Kidney (tissue), 14 donors: Measurements from ENCODE around the gene ALOX5. TPM values are rescaled to one million over a fixed set of nuclear protein-coding genes. Genes with fewer than 3 reads are reported as not detected.

Source experiments
- DNase-seq, 5 donors: peaks; one replicate each; pipeline ENCODE4 v3.0.0-alpha.2; 2013 to 2020
- FAIRE-seq: peaks from 2 replicates; lab custom pipeline; 2012; peaks lifted over from hg19 to GRCh38; lab: Jason Lieb, UNC
- H3K27ac ChIP-seq, 2 donors: one replicate each; pipeline ENCODE4 v1.7.0; 2013; ENCODE audit warnings: low read depth in 2 of 2, low read length in 2 of 2, inconsistent platforms in 1 of 2
- H3K27me3 ChIP-seq: one replicate; pipeline ENCODE4 v1.7.1; 2013; ENCODE audit warnings: low read length, inconsistent platforms; ENCODE audit not compliant: control insufficient read depth, insufficient read depth
- H3K36me3 ChIP-seq, 3 donors: one replicate each; pipeline versions ENCODE4 v1.7.0 to v1.7.1; 2013; ENCODE audit warnings: low read length in 3 of 3, control low read depth in 1 of 3, inconsistent platforms in 1 of 3; ENCODE audit not compliant: insufficient read depth in 3 of 3, control insufficient read depth in 2 of 3
- H3K4me1 ChIP-seq, 3 donors: one replicate each; pipeline versions ENCODE4 v1.7.0 to v1.7.1; 2013; ENCODE audit warnings: low read length in 3 of 3, inconsistent platforms in 1 of 3, low read depth in 1 of 3; ENCODE audit not compliant: control insufficient read depth in 2 of 3, insufficient read depth in 2 of 3
- H3K4me3 ChIP-seq, 3 donors: one replicate each; pipeline versions ENCODE4 v1.7.0 to v1.8.1; 2013; ENCODE audit warnings: low read length in 3 of 3, control low read depth in 1 of 3, inconsistent platforms in 1 of 3
- H3K9ac ChIP-seq, 3 donors: one replicate each; pipeline versions ENCODE4 v1.7.0 to v1.7.1; 2013; ENCODE audit warnings: low read length in 3 of 3, control low read depth in 1 of 3, inconsistent platforms in 1 of 3
- H3K9me3 ChIP-seq, 3 donors: one replicate each; pipeline versions ENCODE4 v1.7.0 to v1.7.1; 2013; ENCODE audit warnings: low read length in 3 of 3, control low read depth in 1 of 3, inconsistent platforms in 1 of 3; ENCODE audit not compliant: control insufficient read depth in 2 of 3, insufficient read depth in 1 of 3
- intact Hi-C: fragments of 100-400 bp; cut with DNase I; formaldehyde crosslinking; loops from one replicate; pipeline ENCODE4 v1.11.1; 2022
- polyA plus RNA-seq: library from polyadenylated mRNA; stranded (reverse); fragments of 350-450 nt; fragmentation: Illumina TruSeq; extraction: RNeasy Lipid Tissue Mini Kit (QIAGEN cat#74804); gene quantifications from one replicate; pipeline ENCODE4 v1.2.3, GENCODE V29; 2014; ENCODE audit warnings: low read depth, low replicate concordance; ENCODE audit not compliant: insufficient read depth
- total RNA-seq: library from RNA; stranded (reverse); fragmentation: NEBNext Ultra II Directional; extraction: Animal tissue kit (Norgen Biotek cat#: 25700); gene quantifications from one replicate; pipeline ENCODE4 v1.2.1, GENCODE V29; 2021
- TF ChIP-seq, protein P1 (sequence below): IDR thresholded peaks from 3 replicates; pipeline ENCODE4 v1.5.1; 2012; ENCODE audit warnings: mild to moderate bottlenecking, moderate library complexity, borderline replicate concordance; ENCODE audit not compliant: insufficient read depth; ENCODE audit errors: extremely low read depth
- donor health status: control.
- donor health status: control.
- donor health status: control.
- donor health status: control.
- donor health status: control.
- donor health status: DM: yes; HTN: yes; CAD: no.
- donor health status: Normal renal cell carcinoma (clear cell type).

ALOX5 gene
- total and polyA plus RNA-seq, 2 donors from 2014 or later: 2.5 to 58.1 TPM

DNA sequence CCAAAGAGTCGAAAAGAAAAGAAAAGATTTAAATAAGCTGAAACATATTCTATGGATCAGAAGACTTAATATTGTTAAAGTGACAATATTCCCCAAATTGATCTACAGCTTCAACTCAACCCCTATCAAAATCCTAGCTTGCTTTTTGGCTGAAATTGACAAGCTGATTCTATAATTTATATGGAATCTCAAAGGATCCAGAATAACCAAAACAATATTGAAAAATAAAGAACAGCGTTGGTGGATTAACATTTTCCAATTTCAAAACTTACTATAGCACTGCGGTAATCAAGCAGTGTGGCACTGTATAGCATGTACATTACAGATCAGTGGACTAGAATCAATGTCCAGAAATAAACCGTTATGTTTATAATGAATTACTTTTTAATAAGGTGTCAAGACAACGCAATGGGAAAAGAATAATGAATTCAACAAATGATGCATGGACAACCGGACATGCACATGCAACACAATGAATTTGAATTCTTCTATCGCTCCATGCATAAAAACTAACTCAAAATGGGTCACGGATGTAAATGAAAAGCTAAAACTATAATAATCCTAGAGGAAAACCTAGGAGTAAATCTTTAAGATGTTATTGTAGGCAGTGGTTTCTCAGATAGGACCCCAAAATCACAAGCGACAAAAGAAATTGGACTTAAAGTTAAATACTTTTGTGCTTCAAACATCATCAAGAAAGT is 1.6 kb upstream of the ALOX5 start:
- H3K4me1 ChIP-seq: peaks cover 0 to 7% (median 5%) of the 10 kb centered on the region in 3 donors
- H3K27ac ChIP-seq: no peak overlapping the region
- peaks cover 7% of the 10 kb centered on the region for H3K27me3 ChIP-seq
- no peaks in the 10 kb centered on the region for H3K9me3 ChIP-seq
- no peak overlapping the region for H3K9ac ChIP-seq
- H3K4me3 ChIP-seq: no peak overlapping the region
- H3K36me3 ChIP-seq: no peaks in the 10 kb centered on the region
- TF ChIP-seq, protein P1, sequence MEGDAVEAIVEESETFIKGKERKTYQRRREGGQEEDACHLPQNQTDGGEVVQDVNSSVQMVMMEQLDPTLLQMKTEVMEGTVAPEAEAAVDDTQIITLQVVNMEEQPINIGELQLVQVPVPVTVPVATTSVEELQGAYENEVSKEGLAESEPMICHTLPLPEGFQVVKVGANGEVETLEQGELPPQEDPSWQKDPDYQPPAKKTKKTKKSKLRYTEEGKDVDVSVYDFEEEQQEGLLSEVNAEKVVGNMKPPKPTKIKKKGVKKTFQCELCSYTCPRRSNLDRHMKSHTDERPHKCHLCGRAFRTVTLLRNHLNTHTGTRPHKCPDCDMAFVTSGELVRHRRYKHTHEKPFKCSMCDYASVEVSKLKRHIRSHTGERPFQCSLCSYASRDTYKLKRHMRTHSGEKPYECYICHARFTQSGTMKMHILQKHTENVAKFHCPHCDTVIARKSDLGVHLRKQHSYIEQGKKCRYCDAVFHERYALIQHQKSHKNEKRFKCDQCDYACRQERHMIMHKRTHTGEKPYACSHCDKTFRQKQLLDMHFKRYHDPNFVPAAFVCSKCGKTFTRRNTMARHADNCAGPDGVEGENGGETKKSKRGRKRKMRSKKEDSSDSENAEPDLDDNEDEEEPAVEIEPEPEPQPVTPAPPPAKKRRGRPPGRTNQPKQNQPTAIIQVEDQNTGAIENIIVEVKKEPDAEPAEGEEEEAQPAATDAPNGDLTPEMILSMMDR: no peak
- intact Hi-C loops: no loop called here
- FAIRE-seq (no peak), DNase-seq (no peak)

DNA sequence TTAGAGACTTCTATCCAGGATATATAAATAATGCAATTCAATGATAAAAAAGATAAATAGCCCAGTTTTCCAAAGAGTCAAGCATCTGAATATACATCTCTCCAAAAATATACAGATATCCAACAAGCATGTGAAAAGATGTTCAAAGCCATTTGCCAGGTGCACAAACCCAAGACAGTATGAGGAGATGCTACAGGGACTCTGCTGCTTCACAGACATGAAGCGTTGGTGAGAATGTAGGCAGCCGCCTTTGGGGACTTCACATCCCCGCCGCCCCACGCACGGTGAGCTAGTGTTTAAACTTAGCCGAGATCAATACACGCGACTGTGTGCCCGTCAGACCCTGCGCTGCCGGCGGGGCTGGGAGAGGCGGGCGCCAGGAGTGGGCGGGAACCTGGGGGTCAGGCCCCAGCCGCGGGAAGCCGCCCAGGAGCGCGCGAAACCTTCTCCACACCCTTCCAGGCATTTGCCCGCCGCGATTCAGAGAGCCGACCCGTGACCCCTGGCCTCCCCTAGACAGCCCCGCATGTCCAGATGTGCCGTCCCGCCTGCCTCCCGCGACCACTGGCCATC is 927 bp upstream of the ALOX5 start:
- H3K4me1 ChIP-seq: peaks cover 0 to 7% (median 5%) of the 10 kb centered on the region in 3 donors
- H3K4me3 ChIP-seq: no peak overlapping the region
- FAIRE-seq (no peak), DNase-seq (peak in 4 of 5 donors; percentile 10 to 80 (median 19))
- H3K36me3 ChIP-seq: no peaks in the 10 kb centered on the region
- H3K27ac ChIP-seq: no peak overlapping the region
- H3K9ac ChIP-seq: no peak overlapping the region
- no peaks in the 10 kb centered on the region for H3K9me3 ChIP-seq
- intact Hi-C loops: no loop called here
- H3K27me3 ChIP-seq: peaks cover 7% of the 10 kb centered on the region
- TF ChIP-seq, protein P1: no peak

DNA sequence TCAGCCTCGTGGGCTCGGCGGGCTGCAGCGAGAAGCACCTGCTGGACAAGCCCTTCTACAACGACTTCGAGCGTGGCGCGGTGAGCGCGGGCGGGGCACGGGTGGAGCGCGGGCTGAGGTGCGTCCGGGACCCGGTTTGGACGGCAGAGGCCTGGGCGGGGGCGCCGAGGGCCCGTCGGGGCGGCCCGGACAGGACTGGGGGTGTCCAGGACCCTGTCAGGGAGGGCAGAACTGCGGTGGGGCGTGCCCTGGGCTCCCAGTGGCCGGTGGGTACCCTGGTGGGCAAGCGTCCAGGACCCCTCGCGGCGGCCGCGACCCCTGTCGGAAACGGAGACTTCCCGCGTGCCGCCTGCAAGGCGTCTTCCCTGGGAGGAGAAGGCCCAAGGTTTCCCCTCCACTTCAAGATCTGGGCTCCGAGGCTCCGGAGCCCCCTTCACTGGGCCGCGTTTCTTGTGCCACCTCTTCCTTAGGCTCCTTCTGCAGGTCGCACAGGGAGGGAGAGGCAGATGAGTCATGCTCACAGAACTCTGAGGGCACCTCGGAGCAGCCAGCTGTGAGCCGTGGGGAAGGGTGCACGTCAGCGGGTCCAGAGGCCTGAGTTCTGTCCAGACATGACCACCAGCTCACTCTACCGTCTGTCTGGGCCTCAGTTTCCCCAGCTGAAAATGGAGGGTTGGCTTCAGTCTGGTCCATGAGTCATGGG is 485 bp downstream of the ALOX5 start:
- Histone ChIP-seq H3K9ac (no peak overlapping the region), H3K4me3 (peak overlapping the region in 1 of 3 donors; percentile 39), H3K27ac (no peak overlapping the region), H3K36me3 (no peaks in the 10 kb centered on the region), H3K4me1 (peaks cover 0 to 7% (median 5%) of the 10 kb centered on the region in 3 donors), H3K9me3 (no peaks in the 10 kb centered on the region), H3K27me3 (peaks cover 7% of the 10 kb centered on the region)
- TF ChIP-seq, protein P1: no peak
- FAIRE-seq (no peak), DNase-seq (peak in 2 of 5 donors; percentile 48 to 78)
- intact Hi-C loops: no loop called here
